ENCODE results near the gene PDIA5. TPM values are rescaled to one million over a fixed set of nuclear protein-coding genes. Genes with fewer than 3 reads are reported as not detected.
A peak's percentile ranks its signal among the peaks of the same experiment; 100 is the strongest.

PDIA5 gene
- total RNA-seq, 1 donor from 2014 or later = 14.2 TPM

DNA sequence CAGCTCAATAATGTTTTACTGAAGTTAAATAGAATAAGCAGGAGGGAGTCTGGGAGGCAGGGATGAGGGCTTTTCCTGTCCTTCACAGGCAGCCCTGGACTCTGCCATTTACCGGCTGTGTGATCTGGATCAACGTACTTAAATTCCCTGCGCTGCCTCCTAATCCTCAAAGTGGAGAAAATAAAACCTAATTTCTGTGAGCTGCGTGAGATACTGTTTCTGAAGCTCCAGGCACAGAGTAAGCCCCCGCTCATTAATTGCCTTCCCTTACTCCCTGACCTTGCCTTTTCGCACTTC lies 278 bp upstream of the PDIA5 start:
- peaks cover 31% of the 10 kb centered on the region for H3K4me1 Mint-ChIP-seq
- peak overlapping the region; percentile 84 for H3K4me3 Mint-ChIP-seq
- H3K27me3 Mint-ChIP-seq (ENCODE audit: low read depth) = peaks cover 12% of the 10 kb centered on the region
- TF ChIP-seq, protein P1, sequence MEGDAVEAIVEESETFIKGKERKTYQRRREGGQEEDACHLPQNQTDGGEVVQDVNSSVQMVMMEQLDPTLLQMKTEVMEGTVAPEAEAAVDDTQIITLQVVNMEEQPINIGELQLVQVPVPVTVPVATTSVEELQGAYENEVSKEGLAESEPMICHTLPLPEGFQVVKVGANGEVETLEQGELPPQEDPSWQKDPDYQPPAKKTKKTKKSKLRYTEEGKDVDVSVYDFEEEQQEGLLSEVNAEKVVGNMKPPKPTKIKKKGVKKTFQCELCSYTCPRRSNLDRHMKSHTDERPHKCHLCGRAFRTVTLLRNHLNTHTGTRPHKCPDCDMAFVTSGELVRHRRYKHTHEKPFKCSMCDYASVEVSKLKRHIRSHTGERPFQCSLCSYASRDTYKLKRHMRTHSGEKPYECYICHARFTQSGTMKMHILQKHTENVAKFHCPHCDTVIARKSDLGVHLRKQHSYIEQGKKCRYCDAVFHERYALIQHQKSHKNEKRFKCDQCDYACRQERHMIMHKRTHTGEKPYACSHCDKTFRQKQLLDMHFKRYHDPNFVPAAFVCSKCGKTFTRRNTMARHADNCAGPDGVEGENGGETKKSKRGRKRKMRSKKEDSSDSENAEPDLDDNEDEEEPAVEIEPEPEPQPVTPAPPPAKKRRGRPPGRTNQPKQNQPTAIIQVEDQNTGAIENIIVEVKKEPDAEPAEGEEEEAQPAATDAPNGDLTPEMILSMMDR (conservative IDR thresholded peaks at IDR 0.05) = no peak
- H3K27ac Mint-ChIP-seq (ENCODE audit: unreplicated experiment) = peak overlapping the region; percentile 81
- H3K9me3 Mint-ChIP-seq = peaks cover 2% of the 10 kb centered on the region
- DNase-seq (ENCODE audit: low read depth, low spot score) = no peak
- peaks cover 2% of the 10 kb centered on the region for H3K36me3 Mint-ChIP-seq (ENCODE audit: low read depth)

DNA sequence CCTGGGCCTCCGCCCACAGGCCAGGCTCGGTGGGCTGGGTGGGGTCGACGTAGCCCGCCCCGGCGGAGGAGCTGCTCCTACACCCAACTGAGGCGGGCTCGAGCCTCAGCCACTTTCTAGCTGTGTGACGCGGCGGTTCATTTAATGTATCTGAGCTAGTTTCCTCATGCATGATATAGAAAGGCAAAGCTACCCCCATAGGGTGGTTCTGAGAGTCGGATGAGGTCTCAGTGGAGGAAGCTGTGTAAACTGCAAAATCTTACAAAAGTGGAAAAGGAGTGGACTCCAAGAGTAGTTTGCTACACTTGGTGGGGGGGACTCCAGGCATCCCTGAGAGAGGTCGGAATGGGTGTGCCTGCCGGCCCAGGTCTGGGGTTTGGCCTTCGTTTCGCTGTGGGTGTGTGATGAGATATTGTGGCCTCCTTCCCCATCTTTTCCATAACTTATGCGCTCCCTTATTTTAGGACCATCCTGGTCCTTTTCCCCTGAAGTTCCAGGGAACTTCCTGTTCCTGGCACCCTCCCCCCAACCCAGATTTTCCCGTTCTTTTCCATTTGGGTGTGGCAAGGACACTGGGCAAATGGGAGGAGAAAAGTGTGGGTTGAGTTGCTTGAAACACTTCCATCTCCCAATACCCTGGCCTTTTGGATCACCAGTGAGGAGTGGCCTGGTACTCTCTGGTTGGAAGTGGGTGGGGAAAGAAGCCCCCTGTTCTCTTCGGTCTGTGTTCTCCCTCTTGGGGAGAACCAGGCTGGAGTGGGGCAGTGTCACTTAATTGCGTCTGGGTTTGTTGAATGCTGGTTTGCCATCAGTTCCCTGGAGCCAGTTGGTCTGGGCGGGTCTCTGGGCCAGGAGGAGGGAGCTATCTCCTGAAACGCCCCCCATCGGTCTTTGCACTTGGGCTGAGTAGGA lies 1.1 kb downstream of the PDIA5 start:
- Mint-ChIP-seq H3K27me3 (ENCODE audit: low read depth) (peaks cover 7% of the 10 kb centered on the region), H3K4me3 (peak overlapping the region; percentile 91), H3K27ac (ENCODE audit: unreplicated experiment) (no peak overlapping the region), H3K36me3 (ENCODE audit: low read depth) (peaks cover 2% of the 10 kb centered on the region), H3K4me1 (peaks cover 31% of the 10 kb centered on the region), H3K9me3 (peaks cover 2% of the 10 kb centered on the region)
- TF ChIP-seq, protein P1 (conservative IDR thresholded peaks at IDR 0.05) = no peak
- no peak for DNase-seq (ENCODE audit: low read depth, low spot score)

DNA sequence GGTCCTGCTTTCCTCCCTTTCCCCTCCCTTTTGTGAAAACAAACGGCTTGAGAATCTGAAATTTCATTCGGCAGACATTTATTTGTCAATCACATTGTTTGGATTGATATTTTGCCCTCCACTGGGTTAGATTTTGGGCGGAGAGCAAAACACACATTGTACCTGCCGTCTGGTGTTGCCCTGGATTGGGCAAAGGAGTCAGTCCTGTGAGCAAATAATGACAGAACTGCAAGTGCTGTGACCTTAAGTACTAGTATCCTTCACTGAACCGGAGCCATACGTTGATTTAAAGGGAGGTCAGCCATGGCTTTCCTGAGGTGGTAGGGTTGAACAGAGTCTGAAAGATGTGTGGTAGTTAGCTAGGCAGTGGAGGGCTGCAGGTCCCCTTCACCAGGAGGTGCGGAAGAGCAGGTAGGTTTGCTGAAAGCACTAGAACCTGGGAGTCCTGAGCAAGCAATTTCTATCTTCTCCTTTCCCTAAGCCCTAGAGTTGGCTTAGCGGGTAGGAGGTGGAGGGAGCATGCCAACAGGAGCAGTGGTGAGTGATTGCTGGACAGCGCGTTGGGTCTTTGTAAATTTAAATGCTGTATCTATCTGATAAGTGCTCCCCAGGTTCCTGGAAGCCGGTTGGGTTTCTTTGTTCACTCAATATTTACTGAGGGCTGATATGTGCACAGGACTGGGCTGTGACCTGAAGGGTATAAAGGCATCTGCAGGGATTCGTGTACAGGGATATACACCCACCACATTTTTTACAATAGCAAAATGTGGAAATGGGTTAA lies 2.0 kb downstream of the PDIA5 start:
- peaks cover 31% of the 10 kb centered on the region for H3K4me1 Mint-ChIP-seq
- H3K27me3 Mint-ChIP-seq (ENCODE audit: low read depth) = peaks cover 7% of the 10 kb centered on the region
- no peak overlapping the region for H3K27ac Mint-ChIP-seq (ENCODE audit: unreplicated experiment)
- peaks cover 2% of the 10 kb centered on the region for H3K36me3 Mint-ChIP-seq (ENCODE audit: low read depth)
- TF ChIP-seq, protein P1 (conservative IDR thresholded peaks at IDR 0.05) = no peak
- peak overlapping the region; percentile 91 for H3K4me3 Mint-ChIP-seq
- peaks cover 2% of the 10 kb centered on the region for H3K9me3 Mint-ChIP-seq
- DNase-seq (ENCODE audit: low read depth, low spot score) = no peak

DNA sequence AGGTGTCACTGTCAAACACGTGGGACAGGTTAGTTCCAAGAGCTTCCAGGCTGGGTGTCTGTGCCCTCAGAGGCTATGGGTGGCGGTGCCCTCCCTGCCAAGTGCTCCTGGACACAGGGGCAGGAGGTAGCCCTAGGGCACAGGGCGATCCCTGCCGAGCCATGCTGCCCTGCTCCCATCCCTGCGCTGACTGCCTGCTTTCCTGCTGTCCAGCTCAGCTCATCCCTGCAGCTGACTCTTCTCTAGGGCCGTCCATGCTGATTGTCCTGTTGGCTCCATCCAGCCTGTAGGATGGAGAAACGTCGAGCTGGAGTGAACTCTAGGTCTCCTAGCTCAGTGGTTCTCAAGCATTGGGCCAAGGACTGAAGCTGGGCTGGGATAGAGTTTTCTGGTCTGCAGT lies 3.7 kb downstream of the PDIA5 start:
- Mint-ChIP-seq H3K4me3 (no peak overlapping the region), H3K9me3 (peaks cover 2% of the 10 kb centered on the region), H3K36me3 (ENCODE audit: low read depth) (peaks cover 2% of the 10 kb centered on the region), H3K27ac (ENCODE audit: unreplicated experiment) (no peak overlapping the region), H3K4me1 (peaks cover 38% of the 10 kb centered on the region), H3K27me3 (ENCODE audit: low read depth) (peaks cover 7% of the 10 kb centered on the region)
- DNase-seq (ENCODE audit: low read depth, low spot score) = no peak
- TF ChIP-seq, protein P1 (conservative IDR thresholded peaks at IDR 0.05) = no peak

DNA sequence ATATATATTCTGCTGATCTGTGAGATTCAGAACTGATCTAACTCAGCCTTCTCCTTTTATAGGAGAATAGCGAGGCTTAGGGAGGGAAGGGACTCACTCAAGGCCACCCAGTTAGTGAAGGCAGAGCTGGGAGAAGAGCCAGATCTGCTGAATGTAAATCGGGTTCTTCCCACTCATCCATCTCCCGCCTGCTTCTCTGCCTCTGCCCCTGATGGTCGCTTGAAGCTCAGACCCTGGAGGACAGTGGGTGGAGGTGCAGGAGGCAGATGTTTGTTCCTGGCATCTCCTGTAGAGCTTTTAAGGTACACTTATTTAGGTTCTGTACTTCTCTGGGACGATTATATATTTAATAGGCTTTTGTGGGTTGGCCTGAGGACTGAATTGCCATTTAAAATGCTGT lies 4.3 kb downstream of the PDIA5 start:
- peaks cover 2% of the 10 kb centered on the region for H3K36me3 Mint-ChIP-seq (ENCODE audit: low read depth)
- H3K4me3 Mint-ChIP-seq = peak overlapping the region; percentile 16
- peaks cover 2% of the 10 kb centered on the region for H3K9me3 Mint-ChIP-seq
- TF ChIP-seq, protein P1 (conservative IDR thresholded peaks at IDR 0.05) = peak; percentile 46
- H3K27me3 Mint-ChIP-seq (ENCODE audit: low read depth) = peaks cover 7% of the 10 kb centered on the region
- no peak overlapping the region for H3K27ac Mint-ChIP-seq (ENCODE audit: unreplicated experiment)
- peaks cover 39% of the 10 kb centered on the region for H3K4me1 Mint-ChIP-seq
- DNase-seq (ENCODE audit: low read depth, low spot score) = no peak

Data from neural crest cell (in vitro differentiated cells).